Subcutaneous adipose tissue (tissue), 4 donors: ENCODE results near the gene SUN3. TPM values are rescaled to one million over a fixed set of nuclear protein-coding genes. Genes with fewer than 3 reads are reported as not detected.

Experiments used
- CTCF ChIP-seq: fragments of 450-650 bp; IDR thresholded peaks from one replicate; pipeline ENCODE4 v1.5.1; 2016; ENCODE audit warnings: low read depth, mild to moderate bottlenecking, control low read depth, antibody characterized with exemption, moderate library complexity
- total RNA-seq, 4 donors: library from RNA; depleted of rRNA; stranded (reverse); fragments of >200 nt; gene quantifications; one replicate each; pipeline ENCODE4 v1.1.0, GENCODE V29; 2016

SUN3 gene
- total RNA-seq, 4 donors from 2014 or later = not detected

- TF ChIP-seq CTCF = no peak
These were observed 91.0 kb downstream of the SUN3 start for GRCh38 chr7:47937711-47938573.

Other genes starting within 250 kb of the SUN3 start
- 1 to 10 TPM in 1 of 4 donors, under 1 TPM in 3; 0.44 to 1.1 (median 0.75) TPM for gene PKD1L1, start 80.6 kb downstream of the SUN3 start, total RNA-seq
- 10 to 100 TPM; 51.5 to 54.7 (median 53.1) TPM for gene HUS1, start 49.5 kb downstream of the SUN3 start, total RNA-seq
- gene C7orf57, start 6.4 kb upstream of the SUN3 start, total RNA-seq = under 1 TPM in 1 of 4 donors, not detected in 3; 0.22 TPM
- gene UPP1, start 60.2 kb upstream of the SUN3 start, total RNA-seq = 10 to 100 TPM; 11.6 to 50.5 (median 27.3) TPM
- under 1 TPM in 2 of 4 donors, not detected in 2; 0.19 to 0.33 TPM for gene ABCA13, start 142.4 kb upstream of the SUN3 start, total RNA-seq